HepG2 (cell line): Measurements from ENCODE around the gene CXCL3. TPM values are rescaled to one million over a fixed set of nuclear protein-coding genes. Genes with fewer than 3 reads are reported as not detected.

Experiments used
- SOX6 ChIP-seq, 2 experiments: fragments of 450-650 bp in 1 of 2; sonication (generic) in 1 of 2; formaldehyde crosslinking in 1 of 2; IDR thresholded peaks; 2 replicates each; pipeline versions ENCODE4 v1.4.0 to v1.6.1; 2017 to 2020; ENCODE audit warnings: antibody characterized with exemption in 1 of 2, mild to moderate bottlenecking in 1 of 2, missing genetic modification reagents in 1 of 2
- SRSF4 ChIP-seq: fragments of 200-400 bp; formaldehyde crosslinking; IDR thresholded peaks from one replicate; pipeline ENCODE4 v1.6.1; 2018; ENCODE audit warnings: mild to moderate bottlenecking, low read depth, low read length, moderate library complexity; ENCODE audit not compliant: poor library complexity, severe bottlenecking
- TBP ChIP-seq: sonication (generic); formaldehyde crosslinking; IDR thresholded peaks from 2 replicates; pipeline ENCODE4 v1.5.0; 2020; ENCODE audit warnings: missing genetic modification reagents
- ZBTB42 ChIP-seq: sonication (generic); formaldehyde crosslinking; IDR thresholded peaks from 2 replicates; pipeline ENCODE4 v1.5.0; 2020; ENCODE audit warnings: mild to moderate bottlenecking, missing genetic modification reagents
- ZNF329 ChIP-seq: sonication (generic); formaldehyde crosslinking; IDR thresholded peaks from 2 replicates; pipeline ENCODE4 v1.9.0; 2021; ENCODE audit warnings: low read depth, mild to moderate bottlenecking, missing genetic modification reagents
- ZNF34 ChIP-seq: sonication (generic); formaldehyde crosslinking; IDR thresholded peaks from 2 replicates; pipeline ENCODE4 v1.4.0; 2020; ENCODE audit warnings: mild to moderate bottlenecking, missing genetic modification reagents, borderline replicate concordance
- polyA plus RNA-seq, 8 experiments: library from polyadenylated mRNA; depleted of rRNA in 3 of 8; stranded (reverse) in 7 of 8; unstranded in 1 of 8; fragments of >200 nt; fragmentation: Illumina TruSeq in 4 of 8; extraction: Trizol in 4 of 8; gene quantifications; 2 replicates each; pipeline versions ENCODE4 v1.2.1 to v1.2.3, GENCODE V29; 2011 to 2016; ENCODE audit warnings: low read depth in 4 of 8, missing spikeins in 1 of 8, mixed read lengths in 1 of 8; ENCODE audit not compliant: insufficient read depth in 1 of 8
- total RNA-seq, 5 experiments: library from RNA; depleted of rRNA; stranded (reverse); fragments of >200 nt; fragmentation: Illumina TruSeq; extraction: Trizol; gene quantifications; 2 replicates each; pipeline ENCODE4 v1.2.3, GENCODE V29; 2016; ENCODE audit warnings: low read depth in 1 of 5
- TF ChIP-seq, protein P1 (sequence below): sonication (generic); formaldehyde crosslinking; IDR thresholded peaks from one replicate; pipeline ENCODE4 v1.5.1; 2020; ENCODE audit warnings: mild to moderate bottlenecking, missing genetic modification reagents; ENCODE audit errors: not compliant biosample characterization
- TF ChIP-seq, protein P2 (sequence below): IDR thresholded peaks from 2 replicates; pipeline ENCODE4 v1.4.0; 2020; ENCODE audit warnings: mild to moderate bottlenecking, missing genetic modification reagents

The CXCL3 gene
- total and polyA plus RNA-seq, 2 of the 13 experiments (the other 11 are each of a cell fraction or from before 2014, with no cell fraction given): 0.13 TPM; not detected in 1

DNA sequence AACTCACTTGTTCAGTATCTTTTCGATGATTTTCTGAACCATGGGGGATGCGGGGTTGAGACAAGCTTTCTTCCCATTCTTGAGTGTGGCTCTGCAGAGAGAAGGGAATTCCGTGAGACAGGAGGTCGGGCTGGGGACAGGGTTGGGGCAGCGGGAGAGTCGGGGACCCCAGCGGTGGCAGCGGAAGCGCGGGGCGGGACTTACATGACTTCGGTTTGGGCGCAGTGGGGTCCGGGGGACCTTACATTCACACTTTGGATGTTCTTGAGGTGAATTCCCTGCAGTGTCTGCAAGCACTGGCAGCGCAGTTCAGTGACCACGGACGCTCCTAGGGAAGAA lies 434 bp downstream of the CXCL3 start (continued):
- TF ChIP-seq SRSF4 (no peak), ZNF329 (CRISPR knock-in tag) (no peak), TBP (no peak), SOX6 (IDR thresholded peaks at IDR 0.05) (no peak), SOX6 (CRISPR knock-in tag; IDR thresholded peaks at IDR 0.05) (no peak), ZNF34 (no peak), ZBTB42 (CRISPR knock-in tag) (no peak)
- TF ChIP-seq, protein P1, sequence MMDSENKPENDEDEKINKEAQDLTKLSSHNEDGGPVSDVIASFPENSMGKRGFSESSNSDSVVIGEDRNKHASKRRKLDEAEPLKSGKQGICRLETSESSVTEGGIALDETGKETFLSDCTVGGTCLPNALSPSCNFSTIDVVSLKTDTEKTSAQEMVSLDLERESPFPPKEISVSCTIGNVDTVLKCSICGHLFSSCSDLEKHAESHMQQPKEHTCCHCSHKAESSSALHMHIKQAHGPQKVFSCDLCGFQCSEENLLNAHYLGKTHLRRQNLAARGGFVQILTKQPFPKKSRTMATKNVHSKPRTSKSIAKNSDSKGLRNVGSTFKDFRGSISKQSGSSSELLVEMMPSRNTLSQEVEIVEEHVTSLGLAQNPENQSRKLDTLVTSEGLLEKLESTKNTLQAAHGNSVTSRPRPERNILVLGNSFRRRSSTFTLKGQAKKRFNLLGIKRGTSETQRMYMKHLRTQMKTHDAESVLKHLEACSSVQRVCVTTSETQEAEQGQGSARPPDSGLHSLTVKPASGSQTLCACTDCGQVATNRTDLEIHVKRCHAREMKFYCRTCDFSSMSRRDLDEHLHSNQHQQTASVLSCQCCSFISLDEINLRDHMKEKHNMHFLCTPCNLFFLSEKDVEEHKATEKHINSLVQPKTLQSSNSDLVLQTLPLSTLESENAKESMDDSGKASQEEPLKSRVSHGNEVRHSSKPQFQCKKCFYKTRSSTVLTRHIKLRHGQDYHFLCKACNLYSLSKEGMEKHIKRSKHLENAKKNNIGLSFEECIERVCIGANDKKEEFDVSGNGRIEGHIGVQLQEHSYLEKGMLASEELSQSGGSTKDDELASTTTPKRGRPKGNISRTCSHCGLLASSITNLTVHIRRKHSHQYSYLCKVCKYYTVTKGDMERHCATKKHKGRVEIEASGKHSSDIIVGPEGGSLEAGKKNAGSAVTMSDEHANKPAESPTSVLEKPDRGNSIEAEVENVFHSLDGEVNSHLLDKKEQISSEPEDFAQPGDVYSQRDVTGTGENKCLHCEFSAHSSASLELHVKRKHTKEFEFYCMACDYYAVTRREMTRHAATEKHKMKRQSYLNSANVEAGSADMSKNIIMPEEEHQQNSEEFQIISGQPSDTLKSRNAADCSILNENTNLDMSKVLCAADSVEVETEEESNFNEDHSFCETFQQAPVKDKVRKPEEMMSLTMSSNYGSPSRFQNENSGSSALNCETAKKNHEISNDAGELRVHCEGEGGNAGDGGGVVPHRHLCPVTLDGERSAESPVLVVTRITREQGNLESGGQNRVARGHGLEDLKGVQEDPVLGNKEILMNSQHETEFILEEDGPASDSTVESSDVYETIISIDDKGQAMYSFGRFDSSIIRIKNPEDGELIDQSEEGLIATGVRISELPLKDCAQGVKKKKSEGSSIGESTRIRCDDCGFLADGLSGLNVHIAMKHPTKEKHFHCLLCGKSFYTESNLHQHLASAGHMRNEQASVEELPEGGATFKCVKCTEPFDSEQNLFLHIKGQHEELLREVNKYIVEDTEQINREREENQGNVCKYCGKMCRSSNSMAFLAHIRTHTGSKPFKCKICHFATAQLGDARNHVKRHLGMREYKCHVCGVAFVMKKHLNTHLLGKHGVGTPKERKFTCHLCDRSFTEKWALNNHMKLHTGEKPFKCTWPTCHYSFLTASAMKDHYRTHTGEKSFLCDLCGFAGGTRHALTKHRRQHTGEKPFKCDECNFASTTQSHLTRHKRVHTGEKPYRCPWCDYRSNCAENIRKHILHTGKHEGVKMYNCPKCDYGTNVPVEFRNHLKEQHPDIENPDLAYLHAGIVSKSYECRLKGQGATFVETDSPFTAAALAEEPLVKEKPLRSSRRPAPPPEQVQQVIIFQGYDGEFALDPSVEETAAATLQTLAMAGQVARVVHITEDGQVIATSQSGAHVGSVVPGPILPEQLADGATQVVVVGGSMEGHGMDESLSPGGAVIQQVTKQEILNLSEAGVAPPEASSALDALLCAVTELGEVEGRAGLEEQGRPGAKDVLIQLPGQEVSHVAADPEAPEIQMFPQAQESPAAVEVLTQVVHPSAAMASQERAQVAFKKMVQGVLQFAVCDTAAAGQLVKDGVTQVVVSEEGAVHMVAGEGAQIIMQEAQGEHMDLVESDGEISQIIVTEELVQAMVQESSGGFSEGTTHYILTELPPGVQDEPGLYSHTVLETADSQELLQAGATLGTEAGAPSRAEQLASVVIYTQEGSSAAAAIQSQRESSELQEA: no peak
- TF ChIP-seq, protein P2, sequence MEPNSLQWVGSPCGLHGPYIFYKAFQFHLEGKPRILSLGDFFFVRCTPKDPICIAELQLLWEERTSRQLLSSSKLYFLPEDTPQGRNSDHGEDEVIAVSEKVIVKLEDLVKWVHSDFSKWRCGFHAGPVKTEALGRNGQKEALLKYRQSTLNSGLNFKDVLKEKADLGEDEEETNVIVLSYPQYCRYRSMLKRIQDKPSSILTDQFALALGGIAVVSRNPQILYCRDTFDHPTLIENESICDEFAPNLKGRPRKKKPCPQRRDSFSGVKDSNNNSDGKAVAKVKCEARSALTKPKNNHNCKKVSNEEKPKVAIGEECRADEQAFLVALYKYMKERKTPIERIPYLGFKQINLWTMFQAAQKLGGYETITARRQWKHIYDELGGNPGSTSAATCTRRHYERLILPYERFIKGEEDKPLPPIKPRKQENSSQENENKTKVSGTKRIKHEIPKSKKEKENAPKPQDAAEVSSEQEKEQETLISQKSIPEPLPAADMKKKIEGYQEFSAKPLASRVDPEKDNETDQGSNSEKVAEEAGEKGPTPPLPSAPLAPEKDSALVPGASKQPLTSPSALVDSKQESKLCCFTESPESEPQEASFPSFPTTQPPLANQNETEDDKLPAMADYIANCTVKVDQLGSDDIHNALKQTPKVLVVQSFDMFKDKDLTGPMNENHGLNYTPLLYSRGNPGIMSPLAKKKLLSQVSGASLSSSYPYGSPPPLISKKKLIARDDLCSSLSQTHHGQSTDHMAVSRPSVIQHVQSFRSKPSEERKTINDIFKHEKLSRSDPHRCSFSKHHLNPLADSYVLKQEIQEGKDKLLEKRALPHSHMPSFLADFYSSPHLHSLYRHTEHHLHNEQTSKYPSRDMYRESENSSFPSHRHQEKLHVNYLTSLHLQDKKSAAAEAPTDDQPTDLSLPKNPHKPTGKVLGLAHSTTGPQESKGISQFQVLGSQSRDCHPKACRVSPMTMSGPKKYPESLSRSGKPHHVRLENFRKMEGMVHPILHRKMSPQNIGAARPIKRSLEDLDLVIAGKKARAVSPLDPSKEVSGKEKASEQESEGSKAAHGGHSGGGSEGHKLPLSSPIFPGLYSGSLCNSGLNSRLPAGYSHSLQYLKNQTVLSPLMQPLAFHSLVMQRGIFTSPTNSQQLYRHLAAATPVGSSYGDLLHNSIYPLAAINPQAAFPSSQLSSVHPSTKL (CRISPR knock-in tag): no peak
